Activated CD8-positive, alpha-beta T cell treated with anti-CD3 and anti-CD28 coated beads, Interleukin-2, amount 10 ng/mL, durations not matched to agents 7 days and 5 days (primary cell): ENCODE data around the gene FAM3A. TPM values are rescaled to one million over a fixed set of nuclear protein-coding genes. Genes with fewer than 3 reads are reported as not detected.

Source experiments
- ATAC-seq: fragments of 150-1000 bp; cut with Tn5 transposase; one replicate; pipeline ENCODE4 v1.10.0; 2021; ENCODE audit warnings: moderate library complexity
- CTCF ChIA-PET: fragments of 350-600 bp; sonication (Branson Sonifier 250); formaldehyde crosslinking; loops from one replicate; lab custom pipeline; 2021; ENCODE audit warnings: antibody characterized with exemption; lab: Charles Lee
- POLR2A ChIA-PET: fragments of 350-600 bp; sonication (Branson Sonifier 250); formaldehyde crosslinking; loops from one replicate; lab custom pipeline; 2021; ENCODE audit warnings: antibody characterized with exemption; lab: Charles Lee
- DNase-seq: peaks from one replicate; pipeline ENCODE4 v3.0.0-alpha.2; 2020
- H3K27ac Mint-ChIP-seq: one replicate; pipeline ENCODE4 v1.8.0; 2021; ENCODE audit warnings: mild to moderate bottlenecking, mixed read lengths
- H3K27me3 Mint-ChIP-seq: one replicate; pipeline ENCODE4 v1.8.0; 2021; ENCODE audit warnings: low read depth, mixed read lengths
- H3K36me3 Mint-ChIP-seq: one replicate; pipeline ENCODE4 v1.8.0; 2021; ENCODE audit warnings: low read depth, mixed read lengths
- H3K4me1 Mint-ChIP-seq: one replicate; pipeline ENCODE4 v1.8.0; 2021; ENCODE audit warnings: low read depth, mixed read lengths
- H3K4me3 Mint-ChIP-seq: one replicate; pipeline ENCODE4 v1.8.0; 2021; ENCODE audit warnings: mild to moderate bottlenecking, mixed read lengths
- H3K9me3 Mint-ChIP-seq: one replicate; pipeline ENCODE4 v1.8.0; 2022; ENCODE audit warnings: mixed read lengths; ENCODE audit not compliant: insufficient read depth
- total RNA-seq, 2 experiments: library from RNA; stranded (reverse); gene quantifications; one replicate each; pipeline ENCODE4 v1.2.3, GENCODE V29; 2021

The FAM3A gene
- total RNA-seq, 2 experiments from 2014 or later: 28.5 to 31.6 TPM

DNA sequence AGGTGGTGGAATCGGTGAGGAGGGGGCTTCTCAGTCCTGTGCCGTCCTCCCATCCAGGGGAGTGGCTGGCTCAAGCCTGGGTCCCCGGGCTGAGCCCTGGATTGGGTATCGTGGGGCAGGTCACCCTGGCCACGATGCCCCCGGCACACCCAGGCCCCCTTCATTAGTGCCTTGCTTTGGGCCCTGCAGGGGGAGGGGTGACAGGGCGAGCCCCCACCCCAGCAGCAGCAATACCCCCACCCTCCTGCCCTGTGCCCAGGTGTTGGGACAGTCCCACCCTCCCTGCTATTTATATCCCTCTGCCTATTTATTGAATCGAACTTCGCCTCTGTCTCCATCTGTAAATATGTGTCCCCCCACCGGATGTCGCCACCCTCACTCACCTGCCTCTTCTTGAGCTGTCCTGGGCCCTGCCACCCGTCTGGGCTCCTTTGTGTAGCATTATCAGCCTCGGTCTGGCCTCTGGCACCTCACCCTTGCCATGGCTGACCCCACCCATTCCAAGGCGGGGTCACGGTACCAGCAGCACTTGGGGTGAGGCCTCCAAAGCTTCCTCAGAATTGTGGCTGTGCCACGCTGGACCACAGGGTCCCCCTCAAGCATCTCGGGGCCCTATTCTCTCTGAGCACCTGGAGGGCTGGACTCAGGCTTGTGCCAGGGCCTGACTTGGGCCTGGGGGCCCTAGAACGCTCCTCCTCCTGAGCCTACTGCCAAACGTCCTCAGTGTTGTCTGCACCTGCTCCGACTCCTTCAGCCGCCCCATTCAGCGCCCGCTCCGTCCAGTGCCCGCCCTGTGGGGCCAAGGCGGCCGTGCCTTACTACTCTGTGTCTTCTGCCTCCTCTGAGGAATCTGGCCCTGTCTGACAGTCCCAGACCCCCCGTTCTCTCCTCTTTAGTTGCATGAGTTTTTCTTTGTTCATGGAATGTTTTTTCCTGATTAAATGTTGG is 43.1 kb downstream of the FAM3A start:
- Mint-ChIP-seq H3K9me3 (no peaks in the 10 kb centered on the region), H3K36me3 (peaks cover 16% of the 10 kb centered on the region), H3K4me1 (peaks cover 16% of the 10 kb centered on the region), H3K27ac (peak overlapping the region; percentile 28), H3K27me3 (no peaks in the 10 kb centered on the region), H3K4me3 (no peak overlapping the region)
- ChIA-PET CTCF (no interaction called here), POLR2A (interaction anchor here (0.7 kb wide), 1 partner anchor 116 kb away, joined by 3 read pairs; no protein-coding TSS in a partner anchor)
- ATAC-seq: peak; percentile 21
- no peak for DNase-seq

- no peak overlapping the region for H3K27ac Mint-ChIP-seq
- H3K4me3 Mint-ChIP-seq: no peak overlapping the region
- H3K4me1 Mint-ChIP-seq: peaks cover 8% of the 10 kb centered on the region
- POLR2A ChIA-PET: interaction anchor here (0.7 kb wide), 1 partner anchor 115 kb away, joined by 3 read pairs; no protein-coding TSS in a partner anchor
- H3K36me3 Mint-ChIP-seq: peaks cover 16% of the 10 kb centered on the region
- no peaks in the 10 kb centered on the region for H3K27me3 Mint-ChIP-seq
- ATAC-seq (no peak), DNase-seq (no peak)
- CTCF ChIA-PET: no interaction called here
- no peaks in the 10 kb centered on the region for H3K9me3 Mint-ChIP-seq
Observed at GRCh38 chrX:154471839-154472684, 44.0 kb downstream of the FAM3A start.

DNA sequence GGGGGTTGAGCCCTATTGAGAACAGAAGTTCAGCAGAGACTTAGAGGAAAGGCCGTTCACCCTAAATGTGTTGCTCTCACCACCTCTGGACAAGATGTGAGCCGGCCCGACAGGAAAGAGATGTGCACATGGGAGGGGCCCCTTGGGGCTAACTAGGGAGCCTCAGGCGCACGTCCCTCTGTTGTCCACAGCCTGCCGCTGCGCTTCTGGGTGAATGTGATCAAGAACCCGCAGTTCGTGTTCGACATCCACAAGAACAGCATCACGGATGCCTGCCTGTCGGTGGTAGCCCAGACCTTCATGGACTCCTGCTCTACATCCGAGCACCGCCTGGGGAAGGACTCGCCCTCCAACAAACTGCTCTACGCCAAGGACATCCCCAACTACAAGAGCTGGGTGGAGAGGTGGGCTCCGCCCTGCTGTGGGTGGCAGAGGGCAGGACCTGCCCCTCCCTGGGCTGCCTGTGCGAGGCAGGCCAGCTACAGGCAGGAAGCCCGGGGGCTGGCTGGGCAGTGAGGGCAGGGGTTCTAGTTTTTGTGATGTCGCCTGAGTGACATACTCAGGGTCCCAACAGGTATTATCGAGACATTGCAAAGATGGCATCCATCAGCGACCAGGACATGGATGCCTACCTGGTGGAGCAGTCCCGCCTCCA is 45.0 kb downstream of the FAM3A start:
- ChIA-PET CTCF (no interaction called here), POLR2A (no interaction called here)
- DNase-seq (no peak), ATAC-seq (no peak)
- Mint-ChIP-seq H3K4me3 (no peak overlapping the region), H3K9me3 (no peaks in the 10 kb centered on the region), H3K36me3 (peaks cover 14% of the 10 kb centered on the region), H3K4me1 (no peaks in the 10 kb centered on the region), H3K27ac (no peak overlapping the region), H3K27me3 (no peaks in the 10 kb centered on the region)

DNA sequence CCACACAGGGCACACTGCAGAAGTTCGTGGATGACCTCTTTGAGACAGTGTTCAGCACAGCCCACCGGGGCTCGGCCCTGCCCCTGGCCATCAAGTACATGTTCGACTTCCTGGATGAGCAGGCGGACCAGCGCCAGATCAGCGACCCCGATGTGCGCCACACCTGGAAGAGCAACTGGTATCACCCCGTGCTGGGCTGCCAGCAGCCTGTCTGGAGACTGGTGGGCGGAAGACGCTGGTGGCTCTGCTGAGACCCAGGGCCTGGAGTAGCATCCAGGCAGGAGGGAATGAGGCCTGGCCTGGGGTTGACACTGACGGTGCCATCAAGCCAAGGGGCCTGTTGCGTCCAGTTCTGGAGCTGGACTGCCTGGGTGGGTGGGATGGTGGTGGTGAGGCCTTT is 45.6 kb downstream of the FAM3A start:
- H3K36me3 Mint-ChIP-seq: peaks cover 15% of the 10 kb centered on the region
- no peaks in the 10 kb centered on the region for H3K4me1 Mint-ChIP-seq
- H3K27me3 Mint-ChIP-seq: no peaks in the 10 kb centered on the region
- ChIA-PET POLR2A (interaction anchor here (0.6 kb wide), 1 partner anchor 570 kb away, joined by 3 read pairs; no protein-coding TSS in a partner anchor), CTCF (no interaction called here)
- H3K9me3 Mint-ChIP-seq: no peaks in the 10 kb centered on the region
- no peak overlapping the region for H3K4me3 Mint-ChIP-seq
- H3K27ac Mint-ChIP-seq: no peak overlapping the region
- ATAC-seq (no peak), DNase-seq (no peak)

- no peaks in the 10 kb centered on the region for H3K4me1 Mint-ChIP-seq
- ATAC-seq (no peak), DNase-seq (no peak)
- peaks cover 17% of the 10 kb centered on the region for H3K36me3 Mint-ChIP-seq
- H3K27me3 Mint-ChIP-seq: no peaks in the 10 kb centered on the region
- H3K4me3 Mint-ChIP-seq: no peak overlapping the region
- CTCF ChIA-PET: no interaction called here
- POLR2A ChIA-PET: no interaction called here
- no peaks in the 10 kb centered on the region for H3K9me3 Mint-ChIP-seq
- H3K27ac Mint-ChIP-seq: no peak overlapping the region
Observed at GRCh38 chrX:154469880-154470279, 46.2 kb downstream of the FAM3A start.

- no peaks in the 10 kb centered on the region for H3K27me3 Mint-ChIP-seq
- H3K27ac Mint-ChIP-seq: no peak overlapping the region
- no peaks in the 10 kb centered on the region for H3K4me1 Mint-ChIP-seq
- ChIA-PET POLR2A (no interaction called here), CTCF (no interaction called here)
- no peak for ATAC-seq
- H3K9me3 Mint-ChIP-seq: no peaks in the 10 kb centered on the region
- DNase-seq: no peak
- H3K36me3 Mint-ChIP-seq: peaks cover 17% of the 10 kb centered on the region
- H3K4me3 Mint-ChIP-seq: no peak overlapping the region
Observed at GRCh38 chrX:154469114-154469513, 46.9 kb downstream of the FAM3A start.

DNA sequence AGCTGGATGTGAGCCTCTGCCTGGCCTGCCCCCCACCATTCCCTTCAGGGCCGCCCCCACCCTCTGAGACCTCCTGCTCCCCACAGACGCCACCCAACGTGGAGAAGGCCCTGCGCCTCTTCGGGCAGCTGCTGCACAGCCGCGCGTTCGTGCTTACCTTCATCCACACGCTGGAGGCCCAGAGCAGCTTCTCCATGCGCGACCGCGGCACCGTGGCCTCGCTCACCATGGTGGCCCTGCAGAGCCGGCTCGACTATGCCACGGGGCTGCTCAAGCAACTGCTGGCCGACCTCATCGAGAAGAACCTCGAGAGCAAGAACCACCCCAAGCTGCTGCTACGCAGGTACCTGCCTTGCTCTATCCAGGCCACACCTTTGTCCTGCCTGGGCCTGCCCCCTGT is 47.8 kb downstream of the FAM3A start:
- H3K9me3 Mint-ChIP-seq: no peaks in the 10 kb centered on the region
- H3K27me3 Mint-ChIP-seq: no peaks in the 10 kb centered on the region
- CTCF ChIA-PET: no interaction called here
- H3K4me3 Mint-ChIP-seq: no peak overlapping the region
- POLR2A ChIA-PET: interaction anchor here (0.5 kb wide), 1 partner anchor 172 kb away, joined by 3 read pairs; no protein-coding TSS in a partner anchor
- H3K27ac Mint-ChIP-seq: no peak overlapping the region
- H3K36me3 Mint-ChIP-seq: peaks cover 13% of the 10 kb centered on the region
- ATAC-seq (no peak), DNase-seq (no peak)
- H3K4me1 Mint-ChIP-seq: no peaks in the 10 kb centered on the region

DNA sequence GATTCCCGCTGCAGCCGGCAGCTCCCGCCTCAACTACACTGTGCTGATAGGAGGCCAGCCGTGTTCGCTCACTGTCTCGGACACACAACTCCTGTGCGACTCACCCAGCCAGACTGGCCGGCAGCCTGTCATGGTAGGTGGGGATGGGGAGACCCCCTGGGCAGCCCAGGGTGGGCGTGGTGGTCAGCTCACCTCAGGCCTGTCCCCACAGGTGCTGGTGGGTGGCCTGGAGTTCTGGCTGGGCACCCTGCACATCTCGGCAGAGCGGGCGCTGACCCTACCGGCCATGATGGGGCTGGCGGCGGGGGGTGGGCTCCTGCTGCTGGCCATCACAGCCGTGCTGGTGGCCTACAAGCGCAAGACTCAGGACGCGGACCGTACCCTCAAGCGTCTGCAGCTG is 48.5 kb downstream of the FAM3A start:
- peaks cover 13% of the 10 kb centered on the region for H3K36me3 Mint-ChIP-seq
- no peak overlapping the region for H3K4me3 Mint-ChIP-seq
- no peak overlapping the region for H3K27ac Mint-ChIP-seq
- ChIA-PET CTCF (no interaction called here), POLR2A (interaction anchor here (0.5 kb wide), 1 partner anchor 171 kb away, joined by 3 read pairs; no protein-coding TSS in a partner anchor)
- ATAC-seq: no peak
- H3K4me1 Mint-ChIP-seq: no peaks in the 10 kb centered on the region
- no peak for DNase-seq
- no peaks in the 10 kb centered on the region for H3K27me3 Mint-ChIP-seq
- H3K9me3 Mint-ChIP-seq: no peaks in the 10 kb centered on the region

DNA sequence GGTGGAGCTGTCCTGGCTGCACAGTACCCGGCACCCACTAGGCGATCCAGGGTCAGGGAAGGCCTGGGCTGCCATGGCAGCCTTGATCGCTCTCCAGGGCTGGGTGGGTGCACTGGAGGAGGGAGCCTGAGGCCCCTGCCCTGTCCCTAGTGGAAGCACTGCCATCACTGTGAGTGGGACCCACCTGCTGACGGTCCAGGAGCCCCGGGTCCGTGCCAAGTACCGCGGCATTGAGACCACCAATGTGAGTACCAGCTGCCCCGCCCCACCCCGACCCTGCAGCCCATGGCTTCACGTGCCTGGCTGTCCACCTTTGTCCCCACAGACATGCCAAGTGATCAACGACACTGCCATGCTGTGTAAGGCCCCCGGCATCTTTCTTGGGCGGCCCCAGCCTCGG is 49.1 kb downstream of the FAM3A start:
- no peak overlapping the region for H3K4me3 Mint-ChIP-seq
- H3K4me1 Mint-ChIP-seq: no peaks in the 10 kb centered on the region
- H3K36me3 Mint-ChIP-seq: peaks cover 11% of the 10 kb centered on the region
- no peaks in the 10 kb centered on the region for H3K27me3 Mint-ChIP-seq
- ChIA-PET POLR2A (no interaction called here), CTCF (no interaction called here)
- no peaks in the 10 kb centered on the region for H3K9me3 Mint-ChIP-seq
- no peak for DNase-seq
- no peak for ATAC-seq
- H3K27ac Mint-ChIP-seq: no peak overlapping the region

DNA sequence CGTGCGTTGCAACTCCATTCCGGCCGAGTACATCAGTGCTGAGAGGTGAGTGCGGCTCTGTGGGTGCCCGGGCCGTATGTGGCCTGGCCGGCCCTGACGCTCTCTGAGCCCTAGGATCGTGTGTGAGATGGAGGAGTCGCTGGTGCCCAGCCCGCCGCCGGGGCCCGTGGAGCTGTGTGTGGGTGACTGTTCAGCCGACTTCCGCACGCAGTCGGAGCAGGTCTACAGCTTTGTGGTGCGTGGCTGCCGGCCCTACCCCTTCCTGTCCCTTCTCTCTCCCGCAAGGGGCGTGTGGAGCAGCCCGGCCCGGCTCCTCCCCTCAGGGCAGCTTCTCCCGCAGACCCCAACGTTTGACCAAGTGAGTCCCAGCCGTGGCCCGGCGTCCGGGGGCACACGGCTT is 50.0 kb downstream of the FAM3A start:
- H3K4me1 Mint-ChIP-seq: peaks cover 7% of the 10 kb centered on the region
- H3K4me3 Mint-ChIP-seq: no peak overlapping the region
- peaks cover 18% of the 10 kb centered on the region for H3K36me3 Mint-ChIP-seq
- POLR2A ChIA-PET: no interaction called here
- ATAC-seq: no peak
- H3K27ac Mint-ChIP-seq: no peak overlapping the region
- DNase-seq: no peak
- H3K27me3 Mint-ChIP-seq: no peaks in the 10 kb centered on the region
- H3K9me3 Mint-ChIP-seq: no peaks in the 10 kb centered on the region
- CTCF ChIA-PET: no interaction called here

GRCh38 chrX:154465601-154466000 is 50.4 kb downstream of the FAM3A start:
- ATAC-seq (no peak), DNase-seq (no peak)
- no peak overlapping the region for H3K4me3 Mint-ChIP-seq
- ChIA-PET POLR2A (no interaction called here), CTCF (no interaction called here)
- peaks cover 20% of the 10 kb centered on the region for H3K36me3 Mint-ChIP-seq
- H3K27me3 Mint-ChIP-seq: no peaks in the 10 kb centered on the region
- H3K4me1 Mint-ChIP-seq: peaks cover 12% of the 10 kb centered on the region
- no peak overlapping the region for H3K27ac Mint-ChIP-seq
- H3K9me3 Mint-ChIP-seq: no peaks in the 10 kb centered on the region
